A549 (cell line): Measurements from ENCODE around the gene VMO1. TPM values are rescaled to one million over a fixed set of nuclear protein-coding genes. Genes with fewer than 3 reads are reported as not detected.
A peak's percentile ranks its signal among the peaks of the same experiment; 100 is the strongest.

ENCODE experiments used
- ATAC-seq, 2 experiments: fragments of 200-7000 bp in 1 of 2; fragments of >200 bp in 1 of 2; cut with Nextera tagmentation in 1 of 2; cut with Tn5 transposase in 1 of 2; 3 replicates each; pipeline versions ENCODE4 v1.8.0 to v1.9.1; 2018 to 2020; ENCODE audit warnings: mild to moderate bottlenecking in 1 of 2, moderate library complexity in 1 of 2
- CTCF ChIA-PET: fragments of 300-600 bp; sonication (Branson Sonifier 250); formaldehyde crosslinking; extraction: SDS; loops from one replicate; lab custom pipeline; 2021; ENCODE audit warnings: antibody characterized with exemption, inconsistent platforms; lab: Yijun Ruan, JAX
- POLR2A ChIA-PET: fragments of 350-600 bp; formaldehyde crosslinking; extraction: SDS; loops from one replicate; lab custom pipeline; 2021; ENCODE audit warnings: antibody characterized with exemption, inconsistent platforms; lab: Yijun Ruan, JAX
- DNase-seq, 2 experiments: peaks; one replicate each; pipeline versions ENCODE4 v3.0.0 to v3.0.0-alpha.2; 2011 to 2016; ENCODE audit warnings: low read depth in 1 of 2, low spot score in 1 of 2
- FAIRE-seq: peaks from 2 replicates; lab custom pipeline; 2011; peaks lifted over from hg19 to GRCh38; lab: Jason Lieb, UNC
- H3K27ac ChIP-seq, 2 experiments: fragments of >200 bp; sonication (Bioruptor Twin); formaldehyde crosslinking; 3 replicates each; pipeline ENCODE4 v1.5.1; 2016 to 2017
- H3K4me1 ChIP-seq: fragments of >200 bp; sonication (Bioruptor Twin); formaldehyde crosslinking; 3 replicates; pipeline ENCODE4 v1.6.1; 2016
- H3K4me2 ChIP-seq: fragments of >200 bp; sonication (Bioruptor Twin); formaldehyde crosslinking; 3 replicates; pipeline ENCODE4 v1.6.1; 2016
- H3K4me3 ChIP-seq: fragments of >200 bp; sonication (Bioruptor Twin); formaldehyde crosslinking; 3 replicates; pipeline ENCODE4 v1.5.1; 2016
- H3K9me3 ChIP-seq: fragments of >200 bp; sonication (Bioruptor Twin); formaldehyde crosslinking; 3 replicates; pipeline ENCODE4 v1.6.1; 2016
- BHLHE40 ChIP-seq: IDR thresholded peaks from 2 replicates; pipeline ENCODE4 v1.6.1; 2012; ENCODE audit warnings: low read depth, low read length, inconsistent platforms
- EHF ChIP-seq: fragments of 250-450 bp; sonication (Bioruptor Pico); IDR thresholded peaks from 2 replicates; pipeline ENCODE4 v1.5.0; 2020; ENCODE audit warnings: mild to moderate bottlenecking
- ESRRA ChIP-seq: fragments of 150-350 bp; IDR thresholded peaks from 2 replicates; pipeline ENCODE4 v1.6.1; 2014; ENCODE audit warnings: mild to moderate bottlenecking, low read length, borderline replicate concordance
- FOSB ChIP-seq: fragments of 250-450 bp; sonication (Bioruptor Pico); IDR thresholded peaks from 2 replicates; pipeline ENCODE4 v1.5.0; 2020; ENCODE audit warnings: mild to moderate bottlenecking, moderate library complexity
- FOXS1 ChIP-seq: fragments of 250-450 bp; sonication (Bioruptor Pico); IDR thresholded peaks from 2 replicates; pipeline ENCODE4 v1.5.0; 2020; ENCODE audit warnings: mild to moderate bottlenecking, moderate library complexity
- HOXB5 ChIP-seq: fragments of 250-450 bp; sonication (Bioruptor Pico); IDR thresholded peaks from 2 replicates; pipeline ENCODE4 v1.5.0; 2020; ENCODE audit warnings: mild to moderate bottlenecking, moderate library complexity
- JUNB ChIP-seq: fragments of >200 bp; sonication (Bioruptor Twin); formaldehyde crosslinking; IDR thresholded peaks from 2 replicates; pipeline ENCODE4 v1.6.1; 2016
- NPAS2 ChIP-seq: fragments of 250-450 bp; sonication (Bioruptor Pico); IDR thresholded peaks from 2 replicates; pipeline ENCODE4 v1.8.0; 2022; ENCODE audit warnings: mild to moderate bottlenecking, moderate library complexity, borderline replicate concordance
- POLR2A ChIP-seq: IDR thresholded peaks from 2 replicates; pipeline ENCODE4 v1.6.1; 2012; ENCODE audit warnings: mild to moderate bottlenecking, low read length
- RCOR1 ChIP-seq: fragments of 150-350 bp; IDR thresholded peaks from 2 replicates; pipeline ENCODE4 v1.6.1; 2014; ENCODE audit warnings: antibody characterized with exemption, low read length, low read depth
- SMC3 ChIP-seq: fragments of >200 bp; sonication (Bioruptor Twin); formaldehyde crosslinking; IDR thresholded peaks from 3 replicates; pipeline ENCODE4 v1.6.1; 2018; ENCODE audit warnings: inconsistent platforms
- TFCP2L1 ChIP-seq: fragments of 250-450 bp; sonication (Bioruptor Pico); IDR thresholded peaks from 2 replicates; pipeline ENCODE4 v1.5.0; 2021; ENCODE audit warnings: mild to moderate bottlenecking
- WGBS: methylation state at CpG from one replicate; pipeline ENCODE4 v1.1.6; 2017; ENCODE audit errors: missing lambda C conversion rate; 5-methylcytosine and 5-hydroxymethylcytosine counted together
- polyA plus RNA-seq, 4 experiments: library from polyadenylated mRNA; depleted of rRNA in 3 of 4; stranded (reverse); fragments of >200 nt; fragmentation: RNase III in 1 of 4; extraction: RNeasy Plus Mini Kit Qiagen cat#74134 plus additional on column Dnase treatment in 1 of 4; gene quantifications; 2 replicates in 3 of 4; 3 replicates in 1 of 4; pipeline ENCODE4 v1.2.3, GENCODE V29; 2011 to 2017
- TF ChIP-seq, protein P1 (sequence below): fragments of 200-600 bp; sonication (generic); IDR thresholded peaks from 2 replicates; pipeline ENCODE4 v1.6.1; 2016; ENCODE audit warnings: antibody characterized with exemption, mild to moderate bottlenecking, moderate library complexity
- TF ChIP-seq, protein P2 (sequence below): fragments of 150-350 bp; IDR thresholded peaks from 2 replicates; pipeline ENCODE4 v1.6.1; 2014; ENCODE audit warnings: low read depth, mild to moderate bottlenecking, low read length
- TF ChIP-seq, protein P3 (sequence below): fragments of >200 bp; sonication (Bioruptor Twin); formaldehyde crosslinking; IDR thresholded peaks from 3 replicates; pipeline ENCODE4 v1.5.1; 2016
- TF ChIP-seq, protein P4 (sequence below): fragments of 450-650 bp; IDR thresholded peaks from 2 replicates; pipeline ENCODE4 v1.6.1; 2014; ENCODE audit warnings: antibody characterized with exemption
- TF ChIP-seq, protein P5 (sequence below): fragments of >200 bp; sonication (Bioruptor Twin); formaldehyde crosslinking; IDR thresholded peaks from 2 replicates; pipeline ENCODE4 v1.6.1; 2016
- TF ChIP-seq, protein P6 (sequence below): IDR thresholded peaks from 2 replicates; pipeline ENCODE4 v1.6.1; 2012

Gene VMO1
- polyA plus RNA-seq, 2 of the 4 experiments (the other 2 are of a cell fraction) = 0.58 to 0.81 TPM

DNA sequence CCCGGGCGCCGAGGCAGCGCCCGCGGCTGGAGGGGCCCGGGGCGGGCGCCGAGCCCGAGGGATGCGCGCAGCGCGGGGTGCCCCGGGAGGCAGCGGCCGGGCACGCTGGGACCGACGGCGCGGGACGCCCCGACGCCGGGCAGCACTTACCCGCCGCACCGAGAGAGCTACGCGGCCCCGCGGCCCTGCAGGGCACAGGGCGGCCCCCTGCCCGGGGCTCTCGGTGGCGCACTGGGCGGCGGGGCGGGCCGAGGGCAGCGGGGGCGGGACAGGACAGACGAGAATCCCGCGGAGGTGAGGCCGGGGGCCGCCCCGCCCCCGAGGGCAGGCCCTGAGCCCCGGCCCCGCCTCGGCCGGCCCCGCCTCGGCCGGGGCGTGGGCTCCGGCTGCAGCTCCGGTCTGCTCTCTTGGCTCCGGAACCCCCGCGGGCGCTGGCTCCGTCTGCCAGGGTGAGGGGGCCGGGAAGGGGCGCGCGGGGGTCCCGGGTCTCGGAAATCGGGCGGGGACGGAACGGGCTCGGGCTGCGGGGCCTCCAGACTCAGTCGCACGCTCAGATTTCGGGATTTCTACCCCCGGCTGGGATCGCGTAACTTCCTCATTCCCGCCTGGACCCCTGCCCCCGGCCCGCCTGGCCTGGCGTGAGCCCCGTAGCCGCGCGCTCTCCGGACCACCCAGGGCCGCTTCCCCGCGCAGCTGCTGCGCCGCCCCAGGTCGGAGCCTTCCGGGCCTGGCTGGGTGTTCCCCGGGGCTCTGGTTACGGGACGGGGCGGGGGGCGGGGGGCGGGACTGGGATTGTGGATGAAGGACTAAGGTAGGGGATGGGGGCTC lies 20.8 kb upstream of the VMO1 start, which contains the start of gene PLD2 (continued):
- TF ChIP-seq FOSB (CRISPR knock-in tag) (no peak), HOXB5 (CRISPR knock-in tag) (no peak), BHLHE40 (no peak), NPAS2 (no peak), JUNB (no peak)
- TF ChIP-seq, protein P1, sequence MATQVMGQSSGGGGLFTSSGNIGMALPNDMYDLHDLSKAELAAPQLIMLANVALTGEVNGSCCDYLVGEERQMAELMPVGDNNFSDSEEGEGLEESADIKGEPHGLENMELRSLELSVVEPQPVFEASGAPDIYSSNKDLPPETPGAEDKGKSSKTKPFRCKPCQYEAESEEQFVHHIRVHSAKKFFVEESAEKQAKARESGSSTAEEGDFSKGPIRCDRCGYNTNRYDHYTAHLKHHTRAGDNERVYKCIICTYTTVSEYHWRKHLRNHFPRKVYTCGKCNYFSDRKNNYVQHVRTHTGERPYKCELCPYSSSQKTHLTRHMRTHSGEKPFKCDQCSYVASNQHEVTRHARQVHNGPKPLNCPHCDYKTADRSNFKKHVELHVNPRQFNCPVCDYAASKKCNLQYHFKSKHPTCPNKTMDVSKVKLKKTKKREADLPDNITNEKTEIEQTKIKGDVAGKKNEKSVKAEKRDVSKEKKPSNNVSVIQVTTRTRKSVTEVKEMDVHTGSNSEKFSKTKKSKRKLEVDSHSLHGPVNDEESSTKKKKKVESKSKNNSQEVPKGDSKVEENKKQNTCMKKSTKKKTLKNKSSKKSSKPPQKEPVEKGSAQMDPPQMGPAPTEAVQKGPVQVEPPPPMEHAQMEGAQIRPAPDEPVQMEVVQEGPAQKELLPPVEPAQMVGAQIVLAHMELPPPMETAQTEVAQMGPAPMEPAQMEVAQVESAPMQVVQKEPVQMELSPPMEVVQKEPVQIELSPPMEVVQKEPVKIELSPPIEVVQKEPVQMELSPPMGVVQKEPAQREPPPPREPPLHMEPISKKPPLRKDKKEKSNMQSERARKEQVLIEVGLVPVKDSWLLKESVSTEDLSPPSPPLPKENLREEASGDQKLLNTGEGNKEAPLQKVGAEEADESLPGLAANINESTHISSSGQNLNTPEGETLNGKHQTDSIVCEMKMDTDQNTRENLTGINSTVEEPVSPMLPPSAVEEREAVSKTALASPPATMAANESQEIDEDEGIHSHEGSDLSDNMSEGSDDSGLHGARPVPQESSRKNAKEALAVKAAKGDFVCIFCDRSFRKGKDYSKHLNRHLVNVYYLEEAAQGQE = peak; percentile 73
- TF ChIP-seq, protein P2, sequence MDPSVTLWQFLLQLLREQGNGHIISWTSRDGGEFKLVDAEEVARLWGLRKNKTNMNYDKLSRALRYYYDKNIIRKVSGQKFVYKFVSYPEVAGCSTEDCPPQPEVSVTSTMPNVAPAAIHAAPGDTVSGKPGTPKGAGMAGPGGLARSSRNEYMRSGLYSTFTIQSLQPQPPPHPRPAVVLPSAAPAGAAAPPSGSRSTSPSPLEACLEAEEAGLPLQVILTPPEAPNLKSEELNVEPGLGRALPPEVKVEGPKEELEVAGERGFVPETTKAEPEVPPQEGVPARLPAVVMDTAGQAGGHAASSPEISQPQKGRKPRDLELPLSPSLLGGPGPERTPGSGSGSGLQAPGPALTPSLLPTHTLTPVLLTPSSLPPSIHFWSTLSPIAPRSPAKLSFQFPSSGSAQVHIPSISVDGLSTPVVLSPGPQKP = no peak

DNA sequence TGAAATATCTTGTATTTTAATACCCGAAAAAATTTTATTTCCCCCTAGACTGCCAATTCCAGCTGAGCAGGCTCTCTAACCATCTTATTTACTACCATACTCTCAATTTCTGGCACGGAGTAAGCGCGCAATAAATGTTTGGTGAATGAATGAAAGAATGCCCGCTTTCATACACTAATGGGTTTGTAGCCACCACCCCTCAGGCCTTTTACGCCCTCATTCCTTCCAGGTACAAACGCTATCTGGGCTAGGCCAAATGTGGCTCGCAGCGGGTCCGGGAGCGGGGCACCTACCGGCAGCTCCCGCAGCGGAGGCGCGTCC lies 20.3 kb upstream of the VMO1 start:
- TF ChIP-seq, protein P2 = no peak
- TF ChIP-seq SMC3 (no peak), POLR2A (no peak)
- TF ChIP-seq, protein P3, sequence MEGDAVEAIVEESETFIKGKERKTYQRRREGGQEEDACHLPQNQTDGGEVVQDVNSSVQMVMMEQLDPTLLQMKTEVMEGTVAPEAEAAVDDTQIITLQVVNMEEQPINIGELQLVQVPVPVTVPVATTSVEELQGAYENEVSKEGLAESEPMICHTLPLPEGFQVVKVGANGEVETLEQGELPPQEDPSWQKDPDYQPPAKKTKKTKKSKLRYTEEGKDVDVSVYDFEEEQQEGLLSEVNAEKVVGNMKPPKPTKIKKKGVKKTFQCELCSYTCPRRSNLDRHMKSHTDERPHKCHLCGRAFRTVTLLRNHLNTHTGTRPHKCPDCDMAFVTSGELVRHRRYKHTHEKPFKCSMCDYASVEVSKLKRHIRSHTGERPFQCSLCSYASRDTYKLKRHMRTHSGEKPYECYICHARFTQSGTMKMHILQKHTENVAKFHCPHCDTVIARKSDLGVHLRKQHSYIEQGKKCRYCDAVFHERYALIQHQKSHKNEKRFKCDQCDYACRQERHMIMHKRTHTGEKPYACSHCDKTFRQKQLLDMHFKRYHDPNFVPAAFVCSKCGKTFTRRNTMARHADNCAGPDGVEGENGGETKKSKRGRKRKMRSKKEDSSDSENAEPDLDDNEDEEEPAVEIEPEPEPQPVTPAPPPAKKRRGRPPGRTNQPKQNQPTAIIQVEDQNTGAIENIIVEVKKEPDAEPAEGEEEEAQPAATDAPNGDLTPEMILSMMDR = no peak
- TF ChIP-seq, protein P4, sequence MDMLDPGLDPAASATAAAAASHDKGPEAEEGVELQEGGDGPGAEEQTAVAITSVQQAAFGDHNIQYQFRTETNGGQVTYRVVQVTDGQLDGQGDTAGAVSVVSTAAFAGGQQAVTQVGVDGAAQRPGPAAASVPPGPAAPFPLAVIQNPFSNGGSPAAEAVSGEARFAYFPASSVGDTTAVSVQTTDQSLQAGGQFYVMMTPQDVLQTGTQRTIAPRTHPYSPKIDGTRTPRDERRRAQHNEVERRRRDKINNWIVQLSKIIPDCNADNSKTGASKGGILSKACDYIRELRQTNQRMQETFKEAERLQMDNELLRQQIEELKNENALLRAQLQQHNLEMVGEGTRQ = no peak
- peak in 1 of 2 experiments; percentile 71 for DNase-seq

DNA sequence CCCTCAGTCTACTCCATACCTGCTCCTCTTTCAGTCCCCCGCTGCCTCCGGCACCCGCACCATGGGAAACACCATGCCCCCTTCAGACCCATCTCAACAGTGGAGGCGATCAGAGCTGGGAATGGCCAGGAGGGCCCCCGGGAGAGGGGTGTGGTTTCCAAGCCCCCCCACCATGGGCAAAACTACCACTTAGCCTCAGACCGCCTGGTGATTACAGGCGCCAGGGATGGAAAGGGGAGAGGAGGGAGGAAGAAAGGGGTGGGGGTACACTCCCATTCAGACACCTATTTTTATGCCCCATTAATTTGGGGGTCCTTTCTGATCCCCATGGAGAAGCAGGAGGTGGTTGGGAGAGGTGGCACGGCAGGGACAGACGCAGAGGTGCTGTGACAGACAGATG lies 16.1 kb upstream of the VMO1 start, which contains the start of gene C17orf114:
Gene C17orf114 (minus strand): TSS at position 101 of the 400 bp plus-strand sequence.
- CTCF ChIA-PET = interaction anchor here (0.6 to 5.5 kb wide), 3 partner anchors 13 to 497 kb away, joined by 3 to 38 read pairs (median 5); partner anchors contain the start of genes GLTPD2 and MED11
- POLR2A ChIA-PET = no interaction called here
- TF ChIP-seq, protein P5, sequence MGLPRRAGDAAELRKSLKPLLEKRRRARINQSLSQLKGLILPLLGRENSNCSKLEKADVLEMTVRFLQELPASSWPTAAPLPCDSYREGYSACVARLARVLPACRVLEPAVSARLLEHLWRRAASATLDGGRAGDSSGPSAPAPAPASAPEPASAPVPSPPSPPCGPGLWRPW = no peak
- TF ChIP-seq TFCP2L1 (CRISPR knock-in tag) (no peak), RCOR1 (no peak), JUNB (no peak), FOXS1 (CRISPR knock-in tag) (no peak), FOSB (CRISPR knock-in tag) (no peak), EHF (CRISPR knock-in tag) (no peak), ESRRA (no peak)
- TF ChIP-seq, protein P1 = no peak
- TF ChIP-seq, protein P6, sequence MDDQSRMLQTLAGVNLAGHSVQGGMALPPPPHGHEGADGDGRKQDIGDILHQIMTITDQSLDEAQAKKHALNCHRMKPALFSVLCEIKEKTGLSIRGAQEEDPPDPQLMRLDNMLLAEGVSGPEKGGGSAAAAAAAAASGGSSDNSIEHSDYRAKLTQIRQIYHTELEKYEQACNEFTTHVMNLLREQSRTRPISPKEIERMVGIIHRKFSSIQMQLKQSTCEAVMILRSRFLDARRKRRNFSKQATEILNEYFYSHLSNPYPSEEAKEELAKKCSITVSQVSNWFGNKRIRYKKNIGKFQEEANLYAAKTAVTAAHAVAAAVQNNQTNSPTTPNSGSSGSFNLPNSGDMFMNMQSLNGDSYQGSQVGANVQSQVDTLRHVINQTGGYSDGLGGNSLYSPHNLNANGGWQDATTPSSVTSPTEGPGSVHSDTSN = no peak

More for the DNA sequence above, 20.3 kb upstream of the VMO1 start:
- Histone ChIP-seq H3K4me1 (peaks cover 14% of the 10 kb centered on the region), H3K9me3 (no peaks in the 10 kb centered on the region), H3K27ac (peak overlapping the region; percentile 86 to 90), H3K4me2 (peak overlapping the region; percentile 88), H3K4me3 (peak overlapping the region; percentile 83)
- CTCF ChIA-PET = interaction anchor here (0.6 to 5.2 kb wide), 13 partner anchors 10 to 241 kb away, joined by 3 to 36 read pairs (median 4); partner anchors contain the start of genes ARRB2, MED11 and PSMB6
- ATAC-seq = no peak
- no peak for FAIRE-seq
- POLR2A ChIA-PET = interaction anchor here (0.9 to 3.9 kb wide), 6 partner anchors 10 to 161 kb away, joined by 3 to 31 read pairs (median 4); partner anchors contain the start of genes GLTPD2, PSMB6, RNF167 and SLC25A11
- 7% methylated on average over 12 of the region's 16 CpGs for WGBS

More for the DNA sequence above, 16.1 kb upstream of the VMO1 start, which contains the start of gene C17orf114:
- H3K27ac ChIP-seq = no peak within 1 kb of the TSS
- 87% methylated on average over 9 of the region's 9 CpGs for WGBS
- H3K4me1 ChIP-seq = peaks cover 6% of the 10 kb centered on the region; the same call in 2 of the 3 replicates
- no peaks in the 10 kb centered on the region for H3K9me3 ChIP-seq
- FAIRE-seq (no peak), DNase-seq (no peak), ATAC-seq (no peak)
- no peak within 1 kb of the TSS for H3K4me2 ChIP-seq
- H3K4me3 ChIP-seq = no peak within 1 kb of the TSS
